ENCODE measurements around the gene ATP6V0A1. TPM values are rescaled to one million over a fixed set of nuclear protein-coding genes. Genes with fewer than 3 reads are reported as not detected.

Gene ATP6V0A1
- total and polyA plus RNA-seq, 2 donors (not counting 3 experiments of a cell fraction or from before 2014, with no cell fraction given) = 37.3 to 49.2 TPM

- dilution Hi-C loops (cut with MboI; ENCODE audit: extremely low pct_ligation_motif_present, low sequenced_read_pairs) = loop anchor here (25.0 kb wide), 1 partner anchor 172 kb away; no protein-coding TSS in a partner anchor
- no peak for TF ChIP-seq FOS (IDR thresholded peaks at IDR 0.05; ENCODE audit: borderline replicate concordance, insufficient read depth, low read length)
- no peak for TF ChIP-seq POLR2A (IDR thresholded peaks at IDR 0.05; ENCODE audit: low read depth, low read length)
- TF ChIP-seq MYC (IDR thresholded peaks at IDR 0.05; ENCODE audit: low read depth, low read length) = no peak
- no peak for TF ChIP-seq JUN (IDR thresholded peaks at IDR 0.05; ENCODE audit: borderline replicate concordance, insufficient read depth, insufficient read length, low read depth)
- no peak for TF ChIP-seq POLR2AphosphoS5 (IDR thresholded peaks at IDR 0.05; ENCODE audit: insufficient read depth, low read depth, low read length)
- no peak for TF ChIP-seq CTCF (IDR thresholded peaks at IDR 0.05; ENCODE audit: extremely low read depth in 1 of 2, insufficient read depth in 1 of 2, low read depth in 1 of 2, low read length in 2 of 2)
- TF ChIP-seq MAX (IDR thresholded peaks at IDR 0.05; ENCODE audit: insufficient read depth, insufficient read length) = no peak
- TF ChIP-seq EZH2 (IDR thresholded peaks at IDR 0.05; ENCODE audit: borderline replicate concordance, low read depth, low read length, severe bottlenecking) = no peak
- no peak for TF ChIP-seq GATA2 (IDR thresholded peaks at IDR 0.05; ENCODE audit: insufficient read depth, insufficient read length, low read depth, low read length)
- no peak for DNase-seq (ENCODE audit: low read depth, low spot score)
- no peak for FAIRE-seq
- no TSS peak for BruUV-seq (replicated peaks)
- no peak overlapping the region for H3K9ac ChIP-seq (replicated peaks; ENCODE audit: extremely low read depth, insufficient read depth, low read length)
- no peaks in the 10 kb centered on the region for H3K79me2 ChIP-seq (ENCODE audit: control insufficient read depth, insufficient read depth, low read length)
- peaks cover 11% of the 10 kb centered on the region for H3K4me1 ChIP-seq (ENCODE audit: control insufficient read depth, extremely low read depth, insufficient read depth, low read length)
- no peaks in the 10 kb centered on the region for H3K27me3 ChIP-seq (ENCODE audit: control insufficient read depth in 2 of 2, insufficient read depth in 2 of 2, low read length in 2 of 2)
- no peaks in the 10 kb centered on the region for H4K20me1 ChIP-seq (replicated peaks; ENCODE audit: control insufficient read depth, extremely low read depth, insufficient read depth, low read length)
- H3K4me2 ChIP-seq (ENCODE audit: insufficient read depth, low read length) = no peak overlapping the region
- no peak overlapping the region for H3K4me3 ChIP-seq (replicated peaks in 1 of 3; ENCODE audit: insufficient read depth in 1 of 3, low read depth in 1 of 3, low read length in 3 of 3)
- H3K9me1 ChIP-seq (replicated peaks; ENCODE audit: control insufficient read depth, extremely low read depth, insufficient read depth, low read length) = no peaks in the 10 kb centered on the region
- intact Hi-C loops (cut with micrococcal nuclease) = no loop called here
- H2AFZ ChIP-seq (ENCODE audit: low read depth, low read length) = no peak overlapping the region
- H3K27ac ChIP-seq (ENCODE audit: insufficient read depth, low read depth, low read length) = no peak overlapping the region
- no peaks in the 10 kb centered on the region for H3K9me3 ChIP-seq (replicated peaks; ENCODE audit: control insufficient read depth, insufficient read depth, low read length)
- H3K36me3 ChIP-seq (ENCODE audit: control insufficient read depth in 2 of 2, extremely low read depth in 1 of 2, insufficient read depth in 2 of 2, low read length in 2 of 2) = peaks cover 0 to 4% of the 10 kb centered on the region in 2 experiments
- ChIA-PET CTCF (interaction anchor here (0.8 to 2.9 kb wide), 4 partner anchors 11 to 103 kb away, joined by 3 to 14 read pairs (median 5); no protein-coding TSS in a partner anchor), POLR2A (interaction anchor here (0.9 kb wide), 1 partner anchor 86 kb away, joined by 5 read pairs; the partner anchor contains the start of gene CAVIN1)
Measured at GRCh38 chr17:42509409-42509808, 50.7 kb downstream of the ATP6V0A1 start.

All from endothelial cell of umbilical vein (primary cell).